Stimulated activated CD8-positive, alpha-beta memory T cell treated with anti-CD3 and anti-CD28 coated beads, Interleukin-12 subunit alpha, Interleukin-12 subunit beta, amount 100 ng/mL, for 24 hours (primary cell): Measurements from ENCODE around the gene OTC.

Source experiments
- DNase-seq: peaks from one replicate; pipeline ENCODE4 v3.0.0-alpha.2; 2020; ENCODE audit errors: extremely low read depth

OTC gene

DNA sequence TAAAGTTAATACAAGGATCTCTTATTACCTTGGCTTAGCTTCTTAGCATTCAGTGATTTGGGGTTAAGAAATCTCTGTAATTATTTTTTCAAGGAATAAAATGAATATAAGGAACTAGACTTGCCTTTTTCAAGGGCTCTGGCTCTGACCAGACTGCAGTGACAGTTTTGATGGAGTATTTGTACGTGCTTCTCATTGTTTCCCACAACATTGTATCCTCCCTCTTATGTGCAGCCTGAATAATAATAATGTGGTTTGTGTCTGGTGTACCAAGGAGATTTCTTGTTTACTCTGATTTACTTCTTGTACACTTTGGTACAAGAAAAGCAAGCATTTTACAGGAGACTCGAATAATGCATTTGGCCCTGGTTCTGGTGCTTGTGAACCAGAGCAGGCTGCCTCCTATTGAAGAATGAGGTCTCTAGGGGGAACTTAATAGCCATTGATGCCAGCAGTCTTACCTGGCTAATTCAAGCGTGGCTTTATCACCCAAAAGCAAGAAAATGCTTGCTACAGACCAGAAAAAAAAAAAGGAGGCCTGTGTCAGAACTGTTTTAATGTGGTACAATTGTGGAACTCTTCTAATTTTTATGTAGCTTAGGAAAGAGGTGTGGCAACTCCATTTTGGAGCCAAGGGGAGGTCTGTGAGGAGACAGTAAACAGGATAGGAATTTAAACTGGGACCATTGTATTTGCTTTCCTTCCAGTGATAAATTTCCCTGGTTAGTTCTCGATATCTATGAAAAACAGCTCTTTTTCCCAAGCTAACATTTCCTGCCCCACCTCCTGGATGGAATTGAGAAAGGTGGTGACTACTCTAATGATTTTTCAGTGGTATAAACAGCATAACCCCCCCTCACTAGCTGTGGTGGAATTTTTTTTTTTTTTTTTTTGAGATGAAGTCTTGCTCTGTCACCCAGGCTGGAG is 5.6 kb downstream of the OTC start:
- no peak for DNase-seq

DNA sequence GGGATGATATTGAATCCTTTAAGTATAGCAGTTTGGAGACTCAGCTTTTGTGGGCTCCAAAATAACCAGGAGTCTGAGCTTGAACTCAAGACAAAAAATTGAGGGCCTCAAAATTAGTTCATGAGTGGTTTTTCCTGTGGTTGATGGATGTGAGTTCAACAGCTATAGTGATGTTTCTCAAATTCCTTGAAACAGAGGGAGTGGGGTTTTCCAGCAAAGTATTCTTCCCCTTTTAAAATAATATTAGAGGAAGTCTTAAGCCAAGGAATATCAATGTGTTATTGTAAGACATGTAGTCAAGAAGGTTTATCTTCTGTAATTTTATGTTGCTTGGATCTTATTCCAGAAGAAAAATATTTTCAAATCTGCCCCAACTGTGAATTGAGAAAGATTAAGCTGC is 10.6 kb downstream of the OTC start:
- DNase-seq, result no peak

DNA sequence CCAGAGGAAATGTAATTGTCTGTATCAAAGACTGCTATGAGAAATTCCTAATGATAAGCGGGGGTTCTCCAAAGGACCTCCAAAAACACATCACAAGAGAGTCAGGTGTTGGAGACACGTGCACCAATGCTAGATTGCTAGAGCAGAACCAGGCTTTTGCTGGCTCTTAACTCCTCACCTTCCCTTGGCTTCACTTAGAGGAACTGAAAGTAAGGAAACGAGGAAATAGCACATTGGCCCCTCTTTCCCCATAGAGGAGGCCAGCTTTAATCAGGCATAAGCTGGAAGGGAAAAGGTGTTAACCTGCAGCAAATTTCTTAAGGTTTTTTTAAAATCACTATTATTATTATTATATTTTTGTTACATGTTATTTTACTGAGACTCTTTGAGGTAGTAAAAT is 13.6 kb downstream of the OTC start:
- DNase-seq, result no peak

DNA sequence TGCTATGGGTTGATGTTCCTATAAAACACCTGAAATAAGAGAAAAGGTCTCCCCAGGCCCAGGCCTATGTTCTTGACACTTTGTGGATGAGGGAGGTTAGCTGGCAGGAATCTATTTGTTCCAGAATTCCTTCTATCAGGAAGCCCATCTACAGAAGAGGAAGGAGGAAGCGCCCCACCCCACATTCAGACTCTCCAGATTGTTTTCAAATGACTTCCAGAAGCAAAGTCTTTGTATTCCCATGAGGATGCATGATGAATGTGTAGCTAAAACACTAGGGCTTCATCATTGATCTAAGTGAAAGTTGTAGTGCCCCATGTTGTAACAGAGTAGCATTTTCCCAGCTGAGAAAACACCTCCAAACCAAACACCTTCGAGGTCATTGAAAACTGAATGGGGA is 16.4 kb downstream of the OTC start:
- no peak for DNase-seq

DNA sequence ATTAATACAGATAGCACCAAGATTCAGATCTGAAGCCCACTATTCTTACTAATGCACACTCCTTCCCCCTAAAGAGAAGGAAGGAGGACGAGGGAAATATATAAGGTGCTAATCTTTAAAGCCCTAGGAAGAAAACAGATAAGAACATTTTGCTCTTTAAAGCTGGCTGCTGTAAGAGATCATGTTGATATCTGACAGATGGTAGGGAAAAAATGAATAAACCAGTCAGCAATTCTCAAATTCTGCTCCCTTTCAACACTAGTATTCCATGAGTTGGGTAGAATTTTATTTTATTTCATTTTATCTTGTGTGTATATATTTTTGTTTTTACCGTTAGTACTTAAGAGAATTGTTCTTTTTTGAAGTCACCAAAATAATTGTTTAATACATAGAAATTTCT is 19.2 kb downstream of the OTC start:
- DNase-seq, result no peak

DNA sequence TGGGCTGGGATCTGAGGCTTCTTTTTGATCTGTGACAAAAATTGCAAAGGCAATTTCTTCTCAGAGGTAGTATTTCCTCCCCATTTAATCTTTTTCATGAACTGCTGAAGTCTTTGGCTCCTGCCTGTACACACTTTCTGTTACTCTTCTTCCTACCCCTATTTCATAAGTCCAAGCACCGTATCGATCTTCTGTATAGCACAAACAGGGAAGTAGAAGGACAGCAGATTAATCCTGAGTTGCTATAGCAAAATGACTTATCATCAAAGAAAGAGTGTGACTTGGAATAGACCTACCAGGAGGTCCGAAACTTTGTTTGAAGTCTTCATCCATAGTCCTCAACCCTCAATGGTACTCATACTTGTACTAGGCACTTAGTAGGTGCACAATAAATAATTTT is 22.0 kb downstream of the OTC start:
- DNase-seq, result no peak

DNA sequence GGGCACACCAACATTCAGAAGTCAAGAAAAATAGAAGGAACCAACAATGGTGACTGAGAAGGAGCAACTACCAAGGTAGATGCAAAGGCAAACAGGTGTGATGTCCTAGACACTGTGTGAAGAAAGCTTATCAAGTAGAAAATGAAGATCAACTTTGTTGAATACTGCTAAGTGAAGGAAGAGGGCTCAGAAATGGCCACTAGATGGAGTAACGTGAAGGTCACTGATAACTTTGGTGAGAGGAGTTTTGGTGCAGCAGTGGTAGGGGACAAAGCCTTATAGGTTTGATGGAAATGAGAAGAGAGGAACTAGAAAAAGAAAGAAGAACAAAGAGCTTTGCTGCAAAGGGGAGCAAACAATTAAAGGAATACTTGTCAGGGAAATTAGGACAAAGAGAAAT is 23.5 kb downstream of the OTC start:
- no peak for DNase-seq

DNA sequence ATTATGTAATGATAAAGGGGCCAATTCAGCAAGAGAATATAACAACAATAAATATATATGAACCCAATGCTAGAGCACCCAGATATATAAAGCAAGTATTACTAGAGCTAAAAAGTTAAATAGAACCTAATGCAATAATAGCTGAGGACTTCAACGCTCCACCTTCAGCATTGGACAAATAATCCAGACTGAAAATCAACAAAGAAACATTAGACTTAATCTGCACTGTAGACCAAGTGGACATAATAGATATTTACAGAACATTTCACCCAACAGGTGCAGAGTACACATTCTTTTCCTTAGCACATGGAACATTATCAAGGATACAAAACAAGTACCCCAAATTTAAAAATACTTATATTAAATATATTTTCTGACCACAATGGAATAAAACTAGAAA is 24.3 kb downstream of the OTC start:
- DNase-seq, result no peak

DNA sequence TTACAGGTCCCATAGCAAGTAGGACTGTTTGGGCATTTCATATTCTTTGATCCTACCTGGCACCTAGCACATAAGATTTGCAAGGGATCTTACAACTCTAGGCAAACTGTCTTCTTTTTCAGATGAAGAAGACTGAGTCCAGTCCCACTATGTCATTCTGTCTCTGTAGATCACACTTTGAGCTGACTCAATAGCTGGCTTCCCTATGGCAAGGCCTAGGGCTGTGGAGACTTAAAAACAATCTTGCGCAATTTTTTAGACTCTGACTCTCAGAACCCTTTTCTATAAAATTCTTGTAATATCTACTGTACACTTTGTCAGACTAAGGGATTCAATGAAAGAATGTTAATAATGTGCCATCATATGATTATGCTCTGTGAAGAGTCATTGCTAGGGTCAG is 26.7 kb downstream of the OTC start:
- DNase-seq, result no peak

DNA sequence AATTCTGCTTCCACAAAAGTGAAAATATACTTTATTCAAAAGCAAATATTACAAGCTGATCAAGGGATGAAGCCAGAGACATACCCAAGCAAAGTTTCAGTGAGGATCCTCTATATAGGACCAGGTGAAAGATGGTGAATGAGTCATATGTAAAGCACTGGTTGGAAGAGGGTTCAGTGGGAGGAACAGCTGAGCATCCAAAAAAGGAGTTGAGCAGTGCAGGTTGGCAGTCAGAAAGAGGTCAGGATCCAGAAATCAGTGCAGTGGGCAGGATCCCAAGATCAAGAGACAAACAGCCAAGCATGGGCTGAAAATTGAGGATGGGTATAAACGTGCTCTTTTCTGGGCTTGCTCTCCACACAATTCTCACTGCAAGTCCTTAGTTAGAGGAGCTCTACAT is 30.3 kb downstream of the OTC start:
- no peak for DNase-seq

DNA sequence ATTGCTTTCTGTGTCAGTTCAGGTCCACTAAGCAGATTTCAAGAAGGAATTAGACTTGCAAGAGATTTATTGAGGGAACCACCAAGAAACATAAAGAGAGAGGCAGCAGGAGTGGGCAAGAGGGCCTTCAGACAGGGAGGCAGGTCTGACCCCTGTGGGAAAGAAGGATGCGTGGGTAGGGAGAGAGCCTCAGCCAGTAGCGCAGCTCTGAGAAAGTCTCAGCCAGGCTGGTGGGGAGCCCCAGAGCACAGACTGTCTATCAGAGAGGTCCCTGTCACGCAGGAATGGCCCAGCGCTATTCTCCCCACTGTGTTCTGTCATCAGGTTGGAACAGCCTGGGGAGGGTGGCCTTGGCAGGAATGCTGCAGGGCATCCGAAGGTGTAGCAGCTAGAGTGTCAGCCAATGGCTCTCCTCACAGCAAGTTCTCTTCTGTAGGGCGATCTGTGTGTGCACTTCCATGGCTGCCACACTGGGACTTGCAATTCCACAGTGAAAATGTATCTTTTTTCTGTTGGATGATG is 48.0 kb downstream of the OTC start:
- DNase-seq, result no peak

DNA sequence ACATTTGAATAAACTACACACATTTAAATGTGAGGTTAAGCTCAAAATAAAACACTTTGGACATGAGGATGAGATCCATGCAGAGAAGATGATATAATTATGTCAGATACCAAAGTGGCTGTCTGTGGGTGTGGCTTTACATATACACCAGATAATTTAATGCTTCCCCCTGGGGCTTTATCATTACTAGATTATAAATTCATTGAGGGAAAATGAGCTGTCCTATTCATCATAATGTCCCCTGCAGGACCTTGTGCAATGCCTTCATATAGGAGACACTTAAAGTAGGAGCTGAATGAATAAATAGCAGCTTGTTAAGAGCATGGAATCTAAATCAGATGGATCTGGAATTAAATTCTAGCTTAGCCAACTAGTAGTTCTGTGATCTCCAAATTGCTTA is 49.7 kb downstream of the OTC start:
- no peak for DNase-seq

DNA sequence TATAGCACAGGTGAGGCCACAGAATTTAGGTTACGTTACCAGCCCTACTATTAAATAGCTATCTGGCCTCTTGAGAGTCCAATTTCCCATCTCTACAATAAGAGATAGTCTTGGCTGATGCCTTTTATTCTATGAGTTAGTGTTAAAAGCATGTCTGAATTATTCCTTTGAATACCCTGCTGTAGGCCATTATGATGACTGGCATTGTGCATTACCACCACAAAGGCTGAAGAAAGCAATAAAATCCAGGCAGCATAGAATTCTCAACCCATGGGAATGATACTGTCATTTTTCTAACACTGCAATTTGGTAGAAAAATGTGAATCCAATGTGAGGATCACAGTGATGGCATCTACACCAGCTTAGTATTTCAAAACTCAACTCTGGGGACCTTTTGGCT is 51.4 kb downstream of the OTC start:
- no peak for DNase-seq

DNA sequence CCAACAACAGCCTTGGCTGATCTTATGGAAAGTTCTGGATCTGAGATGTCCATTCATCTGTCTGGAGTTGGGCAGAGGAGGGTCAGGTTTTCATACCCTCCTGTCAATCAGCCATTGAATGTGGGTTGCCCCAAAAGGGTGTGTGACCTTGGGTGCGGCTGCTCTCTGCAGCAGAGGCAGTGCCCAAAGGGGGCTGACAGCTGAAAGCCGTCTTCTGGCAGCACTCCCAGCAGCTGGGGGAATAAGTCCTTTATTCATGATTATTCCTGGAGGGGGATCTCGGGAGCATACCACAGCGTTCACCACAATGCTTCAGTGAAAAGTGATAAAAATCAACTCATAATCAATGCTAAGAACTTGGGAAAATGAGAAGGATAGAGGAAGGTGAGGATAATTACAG is 54.7 kb downstream of the OTC start:
- DNase-seq, result no peak

DNA sequence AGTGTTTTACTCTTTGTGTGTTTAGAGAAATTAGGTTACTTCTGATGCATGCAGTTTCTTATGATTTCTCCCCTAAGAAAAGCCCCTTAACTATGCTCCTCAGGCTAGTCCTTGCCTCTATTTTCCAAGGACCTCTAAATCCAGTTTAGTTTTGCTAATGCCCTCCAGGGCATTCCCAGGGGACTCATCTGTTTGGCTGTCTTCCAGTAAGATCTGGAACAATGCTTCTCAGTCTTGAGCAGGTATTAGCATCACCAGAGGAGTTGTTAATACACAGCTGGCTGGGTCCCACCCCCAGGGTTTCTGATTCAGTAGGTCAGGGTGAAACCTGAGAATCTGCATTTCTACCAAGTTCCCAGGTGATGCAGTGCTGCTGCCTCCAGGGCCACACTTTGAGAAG is 56.9 kb downstream of the OTC start:
- DNase-seq, result no peak

DNA sequence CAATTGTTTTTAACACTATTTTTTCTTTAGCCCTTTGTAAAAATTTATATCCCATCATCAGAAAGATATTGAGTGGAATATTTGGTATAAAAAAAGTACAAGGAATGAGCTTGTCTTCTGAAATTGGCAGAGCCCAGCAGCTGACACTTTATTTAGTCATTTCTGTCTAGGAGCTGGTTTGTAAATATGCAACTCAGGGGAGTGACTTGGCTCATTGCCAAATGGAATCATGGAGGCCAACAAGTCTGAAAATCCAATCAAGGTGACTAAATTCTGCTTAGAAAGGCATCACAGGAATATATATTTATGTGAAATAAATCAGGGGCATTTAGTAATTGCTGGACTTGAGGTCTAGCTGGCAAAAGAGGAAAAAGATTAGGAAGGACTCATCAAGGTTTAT is 74.4 kb downstream of the OTC start:
- DNase-seq, result no peak

DNA sequence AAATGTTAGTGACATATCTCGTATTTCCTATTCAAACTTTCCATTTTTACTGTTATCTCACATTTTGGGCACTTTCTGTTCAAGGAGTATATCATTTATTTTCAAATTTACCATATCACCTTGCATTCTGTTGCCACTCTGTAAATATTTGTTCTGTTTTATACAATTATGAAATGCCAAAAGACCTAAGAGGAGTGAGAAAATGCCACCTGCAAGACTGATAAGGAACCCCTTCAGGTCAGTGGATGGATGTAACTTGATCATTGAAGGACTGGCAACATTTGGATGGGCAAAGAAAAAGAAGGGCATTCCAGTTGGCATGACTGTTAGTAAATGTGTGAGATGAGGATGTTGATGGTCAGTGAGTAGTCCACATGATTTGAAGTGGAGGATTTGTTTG is 79.1 kb downstream of the OTC start:
- no peak for DNase-seq

DNA sequence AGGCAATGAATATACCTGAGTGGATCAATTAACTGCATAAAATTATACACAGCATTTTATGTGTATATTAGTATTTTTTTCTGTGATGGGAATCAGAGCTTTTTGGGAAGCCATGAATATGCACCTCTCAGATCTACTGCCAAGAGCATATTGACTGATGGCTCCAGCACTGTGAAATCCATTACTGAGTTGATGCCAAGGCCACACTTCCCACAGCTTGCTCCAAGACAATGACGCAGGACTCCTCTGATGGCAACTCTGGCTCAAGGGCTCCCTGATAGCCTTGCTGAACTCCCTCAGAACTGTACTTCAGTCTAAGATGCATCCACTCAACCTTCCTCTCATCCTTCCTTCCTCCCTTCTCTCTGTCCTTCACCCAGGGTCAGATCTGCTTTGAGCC is 82.7 kb downstream of the OTC start:
- DNase-seq, result no peak

DNA sequence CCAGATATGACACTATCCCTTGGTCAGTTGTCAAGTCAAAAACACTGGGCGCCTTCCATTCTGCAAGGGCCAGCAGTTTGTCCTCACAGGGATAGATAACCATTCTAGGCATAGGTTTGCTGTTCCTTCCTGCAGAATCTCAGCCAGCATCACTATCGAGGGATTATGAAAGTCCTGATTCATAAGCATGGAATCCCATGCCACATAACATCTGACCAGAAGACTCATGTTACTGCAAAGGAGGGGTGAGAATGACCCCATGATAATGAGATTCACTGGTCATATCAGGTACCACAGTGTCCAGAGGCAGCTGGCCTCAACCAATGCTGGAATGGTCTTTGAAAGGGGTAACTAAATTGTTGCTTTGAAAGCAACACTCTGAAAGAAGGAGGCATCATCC is 84.7 kb downstream of the OTC start:
- DNase-seq, result no peak

DNA sequence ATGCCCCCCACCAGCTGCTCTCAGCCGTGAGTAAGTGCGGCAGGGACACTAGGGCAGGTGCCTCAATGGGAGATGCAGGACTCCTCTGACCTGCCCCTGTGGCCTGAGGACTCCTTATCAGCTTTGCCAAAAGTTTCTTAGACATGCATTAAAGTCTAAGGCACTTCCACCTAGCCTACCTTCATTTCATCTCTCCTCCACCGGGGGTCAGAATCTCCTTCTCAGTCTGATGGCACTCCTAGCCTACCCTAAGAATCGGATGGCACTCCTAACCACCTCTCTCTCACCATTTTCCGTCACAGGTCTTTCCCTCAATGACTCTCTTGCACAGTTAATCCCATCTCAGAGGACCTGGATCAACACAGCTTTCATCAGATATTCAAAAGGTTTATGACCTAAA is 85.9 kb downstream of the OTC start:
- DNase-seq, result no peak

DNA sequence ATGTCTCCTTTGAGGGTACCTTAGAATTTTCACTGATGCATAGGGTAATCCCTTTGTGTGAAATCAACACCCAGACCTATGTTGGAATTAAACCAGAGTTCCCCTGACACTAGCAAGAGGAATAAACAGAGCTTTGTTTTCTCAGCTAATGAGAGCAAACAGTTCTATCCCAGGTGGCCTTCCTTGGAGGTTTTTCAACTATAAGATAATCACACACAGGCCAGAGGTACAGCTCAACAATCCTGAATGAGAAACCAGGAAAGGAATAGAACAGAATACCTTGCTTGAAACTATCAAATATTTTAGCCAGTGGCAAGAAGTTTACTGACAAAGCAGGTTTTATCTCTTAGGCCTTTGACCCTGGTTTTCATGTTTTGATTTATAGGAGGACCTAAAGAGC is 100.2 kb downstream of the OTC start:
- no peak for DNase-seq

DNA sequence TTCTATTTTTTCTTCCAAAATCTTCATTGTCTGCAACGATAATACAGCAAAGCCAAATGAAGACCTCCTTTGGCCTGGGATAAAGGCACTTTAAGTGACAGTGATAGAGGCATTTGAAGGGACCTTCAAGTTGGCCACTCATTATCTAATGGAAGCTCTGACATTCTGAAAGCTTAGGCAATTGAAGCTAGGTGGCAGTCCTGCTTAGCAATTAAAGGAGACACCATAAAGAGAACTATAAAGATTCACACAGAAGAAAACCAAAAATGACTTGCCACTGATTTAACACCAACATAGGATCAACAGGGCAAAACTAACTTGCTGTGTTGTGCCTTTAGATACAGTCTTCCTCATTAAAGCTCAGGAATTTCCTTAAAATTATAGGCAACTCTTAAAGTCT is 105.7 kb downstream of the OTC start:
- no peak for DNase-seq

DNA sequence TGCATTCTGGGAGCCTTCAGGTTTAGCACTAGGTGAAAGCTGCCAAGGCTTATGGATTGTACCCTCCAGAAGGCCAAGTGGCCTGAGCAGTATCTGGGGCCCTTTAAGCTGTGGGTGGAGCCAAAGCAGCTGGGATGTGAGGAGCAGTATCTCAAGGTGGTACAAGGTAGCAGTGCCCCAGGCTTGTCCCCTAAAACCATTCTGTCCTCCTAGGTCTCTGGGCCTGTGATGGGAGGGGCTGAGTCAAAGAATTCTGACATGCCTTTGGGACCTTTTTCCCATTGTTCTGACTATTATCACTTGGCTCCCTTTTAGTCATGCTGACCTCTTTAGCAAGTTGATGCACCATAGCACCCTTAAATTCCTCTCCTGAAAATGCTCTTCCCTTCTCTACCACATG is 109.9 kb downstream of the OTC start:
- DNase-seq, result no peak

DNA sequence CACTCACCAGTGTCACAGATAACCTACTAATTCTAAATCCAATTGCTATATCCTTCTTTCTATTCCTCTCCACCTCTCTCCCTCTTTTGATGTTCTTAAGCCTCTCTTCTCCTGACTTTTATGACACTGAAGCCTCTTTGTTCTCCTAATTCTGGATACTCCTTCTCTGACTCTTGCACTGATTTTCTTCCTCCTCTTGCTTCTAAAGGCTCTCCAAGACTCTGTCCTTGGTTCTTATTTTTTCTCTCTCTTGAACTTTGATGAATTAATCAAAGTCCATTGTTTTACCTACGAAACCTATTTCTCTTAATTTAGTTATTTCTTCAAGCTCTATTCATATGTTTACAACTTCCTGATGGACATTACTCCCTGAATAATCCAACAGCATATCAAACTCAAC is 113.3 kb downstream of the OTC start:
- DNase-seq, result no peak
